ENCODE results near the gene KIZ.
"Not testable (repeated sequence)": the region's sequence is repeated elsewhere in the genome, so short reads cannot be mapped to it uniquely, and the experiment has no call there.

The KIZ gene

GRCh38 chr20:21159658-21160380, 33.9 kb downstream of the KIZ start:
- TF ChIP-seq CTCF (IDR thresholded peaks at IDR 0.05; ENCODE audit: insufficient read depth, low read depth, low read length, missing control alignments) = no peak
- no peak overlapping the region for H3K4me3 ChIP-seq (ENCODE audit: low read depth, low read length)
- peak; percentile 10 for DNase-seq (ENCODE audit: low read depth)

- DNase-seq (ENCODE audit: low read depth) = no peak
- TF ChIP-seq CTCF (IDR thresholded peaks at IDR 0.05; ENCODE audit: insufficient read depth, low read depth, low read length, missing control alignments) = no peak
- no peak overlapping the region for H3K4me3 ChIP-seq (ENCODE audit: low read depth, low read length)
Observed at GRCh38 chr20:21161926-21162325, 36.0 kb downstream of the KIZ start.

- no peak for TF ChIP-seq CTCF (IDR thresholded peaks at IDR 0.05; ENCODE audit: insufficient read depth, low read depth, low read length, missing control alignments)
- no peak for DNase-seq (ENCODE audit: low read depth)
- H3K4me3 ChIP-seq (ENCODE audit: low read depth, low read length) = no peak overlapping the region
Observed at GRCh38 chr20:21162631-21163030, 36.7 kb downstream of the KIZ start.

GRCh38 chr20:21166801-21167200, 40.9 kb downstream of the KIZ start:
- TF ChIP-seq CTCF (IDR thresholded peaks at IDR 0.05; ENCODE audit: insufficient read depth, low read depth, low read length, missing control alignments) = no peak
- H3K4me3 ChIP-seq (ENCODE audit: low read depth, low read length) = no peak overlapping the region
- DNase-seq (ENCODE audit: low read depth) = peak; percentile 39

- no peak for TF ChIP-seq CTCF (IDR thresholded peaks at IDR 0.05; ENCODE audit: insufficient read depth, low read depth, low read length, missing control alignments)
Observed at GRCh38 chr20:21167261-21167660, 41.4 kb downstream of the KIZ start.

GRCh38 chr20:21168061-21168460, 42.2 kb downstream of the KIZ start:
- H3K4me3 ChIP-seq (ENCODE audit: low read depth, low read length); DNase-seq (ENCODE audit: low read depth): not testable (repeated sequence)

More at GRCh38 chr20:21167261-21167660, 41.4 kb downstream of the KIZ start:
- no peak overlapping the region for H3K4me3 ChIP-seq (ENCODE audit: low read depth, low read length)
- peak; percentile 3 for DNase-seq (ENCODE audit: low read depth)

- no peak for TF ChIP-seq CTCF (IDR thresholded peaks at IDR 0.05; ENCODE audit: insufficient read depth, low read depth, low read length, missing control alignments)
Observed at GRCh38 chr20:21172626-21173025, 46.7 kb downstream of the KIZ start.

More at GRCh38 chr20:21172626-21173025, 46.7 kb downstream of the KIZ start:
- H3K4me3 ChIP-seq (ENCODE audit: low read depth, low read length) = no peak overlapping the region
- DNase-seq (ENCODE audit: low read depth) = no peak
